ENCODE measurements around the gene SLU7. TPM values are rescaled to one million over a fixed set of nuclear protein-coding genes. Genes with fewer than 3 reads are reported as not detected.

Gene SLU7
- polyA plus RNA-seq, 1 of the 3 experiments (the other 2 are of a cell fraction), result 22.3 TPM

DNA sequence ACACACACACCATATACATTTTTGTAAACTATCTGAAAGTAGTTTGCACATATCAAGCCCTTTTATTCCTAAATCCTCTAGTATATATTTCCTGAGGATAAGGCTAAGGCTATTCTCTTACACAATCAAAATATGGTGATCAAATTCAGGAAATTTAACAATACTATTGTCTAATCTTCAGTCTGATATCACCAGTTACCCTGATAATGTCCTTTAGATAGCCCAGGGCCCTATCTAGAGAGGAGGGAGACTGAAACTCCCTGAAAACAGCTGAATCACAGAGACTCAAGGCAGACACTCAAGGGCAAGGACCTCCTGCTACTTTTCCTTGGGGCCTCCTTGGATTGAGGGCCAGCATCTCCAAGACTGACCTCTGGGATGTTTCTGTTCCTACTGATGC lies 33.2 kb upstream of the SLU7 start:
- ChIA-PET POLR2A (no interaction called here), CTCF (interaction anchor here (3.8 kb wide), 1 partner anchor 14 kb away, joined by 23 read pairs; no protein-coding TSS in a partner anchor)
- H3K9ac ChIP-seq, result no peak overlapping the region
- no peaks in the 10 kb centered on the region for H3F3A ChIP-seq (replicated peaks; ENCODE audit: insufficient read depth)
- no peak for DNase-seq
- H3K9me2 ChIP-seq, result no peaks in the 10 kb centered on the region
- H3K27me3 ChIP-seq (ENCODE audit: insufficient read depth), result no peaks in the 10 kb centered on the region
- TF ChIP-seq, protein P1, sequence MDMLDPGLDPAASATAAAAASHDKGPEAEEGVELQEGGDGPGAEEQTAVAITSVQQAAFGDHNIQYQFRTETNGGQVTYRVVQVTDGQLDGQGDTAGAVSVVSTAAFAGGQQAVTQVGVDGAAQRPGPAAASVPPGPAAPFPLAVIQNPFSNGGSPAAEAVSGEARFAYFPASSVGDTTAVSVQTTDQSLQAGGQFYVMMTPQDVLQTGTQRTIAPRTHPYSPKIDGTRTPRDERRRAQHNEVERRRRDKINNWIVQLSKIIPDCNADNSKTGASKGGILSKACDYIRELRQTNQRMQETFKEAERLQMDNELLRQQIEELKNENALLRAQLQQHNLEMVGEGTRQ (IDR thresholded peaks at IDR 0.05; ENCODE audit: borderline replicate concordance, low read depth, low read length), result no peak
- no peak for TF ChIP-seq POLR2AphosphoS5 (IDR thresholded peaks at IDR 0.05; ENCODE audit: low read depth, low read length)
- TF ChIP-seq RXRA (IDR thresholded peaks at IDR 0.05; ENCODE audit: borderline replicate concordance, low read depth), result no peak
- no peak for TF ChIP-seq GATA2 (CRISPR knock-in tag; IDR thresholded peaks at IDR 0.05)
- TF ChIP-seq REST (IDR thresholded peaks at IDR 0.05; ENCODE audit: low read depth, low read length), result no peak
- TF ChIP-seq SMC3 (IDR thresholded peaks at IDR 0.05; ENCODE audit: low read depth, low read length), result no peak
- TF ChIP-seq IRF3 (IDR thresholded peaks at IDR 0.05; ENCODE audit: low read depth, low read length), result no peak
- no peak for TF ChIP-seq SIN3A (IDR thresholded peaks at IDR 0.05; ENCODE audit: borderline replicate concordance, low read depth, low read length)
- no peak for TF ChIP-seq ELF1 (IDR thresholded peaks at IDR 0.05)
- TF ChIP-seq RAD21 (IDR thresholded peaks at IDR 0.05; ENCODE audit: low read length), result no peak
- no peak for TF ChIP-seq NRF1 (IDR thresholded peaks at IDR 0.05; ENCODE audit: low read depth, low read length)
- no peak for TF ChIP-seq NFIC (IDR thresholded peaks at IDR 0.05; ENCODE audit: borderline replicate concordance)
- TF ChIP-seq MEF2A (IDR thresholded peaks at IDR 0.05; ENCODE audit: borderline replicate concordance, low read depth), result no peak
- no peak for TF ChIP-seq FOXM1 (IDR thresholded peaks at IDR 0.05; ENCODE audit: low read depth)
- no peak for TF ChIP-seq TEAD4 (IDR thresholded peaks at IDR 0.05; ENCODE audit: borderline replicate concordance, insufficient read depth)
- no peak for TF ChIP-seq EP300 (IDR thresholded peaks at IDR 0.05; ENCODE audit: borderline replicate concordance in 1 of 2, low read depth in 1 of 2, low read length in 1 of 2)
- no peak for TF ChIP-seq ZBTB33 (IDR thresholded peaks at IDR 0.05; ENCODE audit: borderline replicate concordance, low read depth)
- TF ChIP-seq, protein P2, sequence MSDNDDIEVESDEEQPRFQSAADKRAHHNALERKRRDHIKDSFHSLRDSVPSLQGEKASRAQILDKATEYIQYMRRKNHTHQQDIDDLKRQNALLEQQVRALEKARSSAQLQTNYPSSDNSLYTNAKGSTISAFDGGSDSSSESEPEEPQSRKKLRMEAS (IDR thresholded peaks at IDR 0.05; ENCODE audit: low read depth), result no peak
- no peak for TF ChIP-seq CHD2 (IDR thresholded peaks at IDR 0.05; ENCODE audit: low read length, partially characterized antibody)
- no peak overlapping the region for H3K27ac ChIP-seq (ENCODE audit: low read depth in 2 of 2, low read length in 1 of 2)
- no peak overlapping the region for H3K4me3 ChIP-seq (ENCODE audit: low read depth in 2 of 2, low read length in 1 of 2)
- H3K36me3 ChIP-seq (replicated peaks in 1 of 2; ENCODE audit: control insufficient read depth in 1 of 2, insufficient read depth in 2 of 2, low read length in 1 of 2), result no peaks in the 10 kb centered on the region
- H3K79me2 ChIP-seq (ENCODE audit: insufficient read depth), result no peaks in the 10 kb centered on the region
- no peak overlapping the region for H3K4me2 ChIP-seq
- H3K9me3 ChIP-seq, result no peaks in the 10 kb centered on the region
- H2AFZ ChIP-seq (ENCODE audit: low read depth), result no peak overlapping the region
- H4K20me1 ChIP-seq (ENCODE audit: insufficient read depth), result no peaks in the 10 kb centered on the region
- no peaks in the 10 kb centered on the region for H3K4me1 ChIP-seq (ENCODE audit: control insufficient read depth in 1 of 2, insufficient read depth in 2 of 2, low read depth in 1 of 2, low read length in 1 of 2)
